CD8-positive, alpha-beta memory T cell (primary cell): ENCODE results near the gene CYCS. TPM values are rescaled to one million over a fixed set of nuclear protein-coding genes. Genes with fewer than 3 reads are reported as not detected.

ENCODE experiments used
- polyA plus RNA-seq: library from polyadenylated mRNA; unstranded; fragments of 300-500 nt; fragmentation: Illumina TruSeq; gene quantifications from one replicate; pipeline ENCODE4 v1.2.3, GENCODE V29; 2021
- total RNA-seq, 2 experiments: library from RNA; stranded (reverse); gene quantifications; one replicate each; pipeline ENCODE4 v1.2.3, GENCODE V29; 2021

Gene CYCS
- total and polyA plus RNA-seq, 3 experiments from 2014 or later, result 148 to 324 (median 294) TPM

Other genes starting within 250 kb of the CYCS start
- gene OSBPL3, start 145.1 kb downstream of the CYCS start, total RNA-seq, result 10 to 100 TPM; 71.7 to 72.5 TPM
- gene OSBPL3, start 145.1 kb downstream of the CYCS start, polyA plus RNA-seq, result 16.4 TPM
- not detected for gene NPVF, start 103.2 kb upstream of the CYCS start, total RNA-seq
- not detected for gene NPVF, start 103.2 kb upstream of the CYCS start, polyA plus RNA-seq